Lower lobe of right lung (tissue), 2 donors: ENCODE results near the gene ARSG. TPM values are rescaled to one million over a fixed set of nuclear protein-coding genes. Genes with fewer than 3 reads are reported as not detected.

Experiments used
- ATAC-seq, 2 donors: fragments of 200-7000 bp; cut with Tn5 transposase; one replicate each; pipeline ENCODE4 v1.9.1; 2020 to 2022; ENCODE audit warnings: mild to moderate bottlenecking in 2 of 2, moderate library complexity in 2 of 2
- DNase-seq: peaks from one replicate; pipeline ENCODE4 v3.0.0-alpha.2; 2020
- H3K27ac ChIP-seq: fragments of 200-600 bp; one replicate; pipeline ENCODE4 v1.8.0; 2022
- H3K27me3 ChIP-seq: fragments of 200-600 bp; one replicate; pipeline ENCODE4 v1.8.0; 2022; ENCODE audit warnings: low read depth
- H3K36me3 ChIP-seq: fragments of 200-600 bp; one replicate; pipeline ENCODE4 v1.8.0; 2022; ENCODE audit warnings: mild to moderate bottlenecking
- H3K4me1 ChIP-seq: fragments of 200-600 bp; one replicate; pipeline ENCODE4 v1.8.0; 2022
- H3K4me3 ChIP-seq: fragments of 200-600 bp; one replicate; pipeline ENCODE4 v1.8.0; 2022; ENCODE audit warnings: mild to moderate bottlenecking
- H3K9me3 ChIP-seq: fragments of 200-600 bp; one replicate; pipeline ENCODE4 v1.8.0; 2022
- intact Hi-C: fragments of 100-400 bp; cut with DNase I; formaldehyde crosslinking; loops from one replicate; pipeline ENCODE4 v1.11.0; 2022
- long read RNA-seq: library from polyadenylated mRNA; unstranded; transcript quantifications from one replicate; pipeline ENCODE4 v2.0.0, GENCODE V29; 2021
- total RNA-seq: library from RNA; stranded (reverse); fragmentation: NEBNext Ultra II Directional; extraction: Animal tissue kit (Norgen Biotek cat#: 25700); gene quantifications from one replicate; pipeline ENCODE4 v1.2.1, GENCODE V29; 2021
- TF ChIP-seq, protein P1 (sequence below): fragments of 200-600 bp; IDR thresholded peaks from one replicate; pipeline ENCODE4 v1.8.0; 2022; ENCODE audit warnings: antibody characterized with exemption, mild to moderate bottlenecking
- donor health status: DM: no; HTN: yes; CAD: no; lungs with severe emphysema.

The ARSG gene
- 4.2 TPM for total RNA-seq
- long read RNA-seq, full-length matches to known transcripts, result 1 of 39 reads
- long read RNA-seq, partial matches to known transcripts, result 26 of 39 reads
- long read RNA-seq, other reads (novel, unspliced or antisense), result 12 of 39 reads

DNA sequence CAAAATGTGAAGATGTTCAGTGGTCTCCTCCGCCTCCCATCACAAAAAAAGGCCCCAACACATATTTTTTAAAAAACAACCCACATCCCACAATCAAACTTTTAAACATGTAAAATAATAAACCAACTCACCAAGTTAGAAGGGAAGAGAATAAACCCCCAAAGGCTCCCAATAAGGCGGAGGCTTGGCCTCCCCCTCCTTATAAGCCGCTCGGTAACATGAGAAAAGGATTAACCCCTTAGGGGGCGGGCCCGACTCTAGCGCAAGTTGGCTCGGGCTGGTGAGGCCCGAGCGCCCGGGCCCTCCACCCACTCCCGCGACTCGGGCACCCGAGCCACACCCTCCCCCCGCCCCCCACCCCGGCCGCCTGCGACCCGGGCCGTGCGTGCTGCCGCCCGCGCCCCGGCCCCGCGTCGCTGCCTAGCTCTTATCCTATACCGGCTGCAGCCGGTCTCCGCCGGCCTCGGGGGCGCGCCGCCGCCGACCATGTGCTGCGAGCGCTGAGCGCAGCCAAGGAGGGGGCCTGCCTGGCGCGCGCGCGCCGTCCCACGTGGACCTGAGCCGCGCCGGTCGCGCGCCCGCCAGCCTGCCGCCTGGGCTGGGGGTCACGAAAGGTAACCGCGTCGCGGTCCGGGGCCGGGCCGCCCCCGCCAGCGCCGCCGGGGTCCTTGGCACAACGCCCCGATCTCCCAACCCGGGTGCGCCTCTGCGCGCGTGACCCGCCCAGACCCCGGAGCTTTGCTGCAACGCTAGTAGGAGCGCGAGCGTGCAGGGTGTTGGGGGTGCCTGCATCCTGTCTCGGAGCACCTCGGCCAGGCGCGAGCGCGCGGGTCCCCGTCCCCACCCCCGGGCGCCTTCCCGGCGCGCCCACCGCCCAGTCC is at the start of gene ARSG, which contains the start of gene SLC16A6:
Gene ARSG, plus strand, starts transcription at position 541 of the 881 bp plus-strand sequence. CDS start 15,999 bp downstream, outside the sequence.
Gene SLC16A6, minus strand, starts transcription at position 173 of the 881 bp plus-strand sequence. CDS start 12,807 bp downstream, outside the sequence.
- TF ChIP-seq, protein P1, sequence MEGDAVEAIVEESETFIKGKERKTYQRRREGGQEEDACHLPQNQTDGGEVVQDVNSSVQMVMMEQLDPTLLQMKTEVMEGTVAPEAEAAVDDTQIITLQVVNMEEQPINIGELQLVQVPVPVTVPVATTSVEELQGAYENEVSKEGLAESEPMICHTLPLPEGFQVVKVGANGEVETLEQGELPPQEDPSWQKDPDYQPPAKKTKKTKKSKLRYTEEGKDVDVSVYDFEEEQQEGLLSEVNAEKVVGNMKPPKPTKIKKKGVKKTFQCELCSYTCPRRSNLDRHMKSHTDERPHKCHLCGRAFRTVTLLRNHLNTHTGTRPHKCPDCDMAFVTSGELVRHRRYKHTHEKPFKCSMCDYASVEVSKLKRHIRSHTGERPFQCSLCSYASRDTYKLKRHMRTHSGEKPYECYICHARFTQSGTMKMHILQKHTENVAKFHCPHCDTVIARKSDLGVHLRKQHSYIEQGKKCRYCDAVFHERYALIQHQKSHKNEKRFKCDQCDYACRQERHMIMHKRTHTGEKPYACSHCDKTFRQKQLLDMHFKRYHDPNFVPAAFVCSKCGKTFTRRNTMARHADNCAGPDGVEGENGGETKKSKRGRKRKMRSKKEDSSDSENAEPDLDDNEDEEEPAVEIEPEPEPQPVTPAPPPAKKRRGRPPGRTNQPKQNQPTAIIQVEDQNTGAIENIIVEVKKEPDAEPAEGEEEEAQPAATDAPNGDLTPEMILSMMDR, result no peak
- H3K4me3 ChIP-seq, result peak within 1 kb of the TSS; percentile 63
- intact Hi-C loops, result no loop called here
- H3K9me3 ChIP-seq, result no peaks in the 10 kb centered on the region
- ATAC-seq, result peak; percentile 80 to 84
- peak; percentile 88 for DNase-seq
- H3K36me3 ChIP-seq, result no peaks in the 10 kb centered on the region
- H3K4me1 ChIP-seq, result peaks cover 23% of the 10 kb centered on the region
- peaks cover 48% of the 10 kb centered on the region for H3K27me3 ChIP-seq
- H3K27ac ChIP-seq, result peak within 1 kb of the TSS; percentile 92

DNA sequence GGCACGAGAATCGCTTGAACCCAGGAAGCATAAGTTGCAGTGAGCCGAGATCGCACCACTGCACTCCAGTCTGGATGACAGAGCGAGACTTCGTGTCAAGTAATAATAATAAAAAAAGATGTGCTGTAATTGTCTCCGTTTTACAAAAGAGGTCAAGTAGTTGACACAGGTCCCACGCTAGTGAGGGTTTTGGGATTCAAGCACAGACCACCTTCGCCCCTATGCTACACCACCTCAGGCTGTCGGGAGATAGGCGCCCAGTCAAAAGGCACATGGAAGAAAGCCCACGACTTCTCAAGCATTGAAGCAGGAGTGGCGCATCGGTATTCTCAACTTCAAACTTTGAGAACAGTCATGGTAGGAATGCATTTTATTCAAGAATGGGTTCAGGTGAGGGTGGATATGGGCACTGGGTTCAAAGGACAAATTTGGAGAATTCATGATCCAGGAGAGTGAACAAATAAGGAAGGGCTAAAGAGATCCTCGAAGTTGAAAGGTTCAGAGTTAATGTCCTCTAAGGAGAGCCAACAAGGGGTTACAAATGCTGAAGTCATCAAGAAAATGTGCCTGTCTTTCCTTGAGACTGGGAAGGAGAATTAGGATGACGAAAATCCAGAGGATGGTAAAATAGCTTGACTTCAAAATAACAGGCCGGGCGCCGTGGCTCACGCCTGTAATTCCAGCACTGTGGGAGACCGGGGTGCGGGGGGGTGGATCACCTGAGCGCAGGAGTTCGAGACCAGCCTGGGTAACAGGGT is 44.8 kb upstream of the ARSG start:
- Histone ChIP-seq H3K4me1 (peaks cover 21% of the 10 kb centered on the region), H3K36me3 (peaks cover 9% of the 10 kb centered on the region), H3K4me3 (no peak overlapping the region), H3K27me3 (no peaks in the 10 kb centered on the region), H3K27ac (peak overlapping the region; percentile 99), H3K9me3 (no peaks in the 10 kb centered on the region)
- no peak for DNase-seq
- intact Hi-C loops, result no loop called here
- TF ChIP-seq, protein P1, result no peak
- no peak for ATAC-seq

DNA sequence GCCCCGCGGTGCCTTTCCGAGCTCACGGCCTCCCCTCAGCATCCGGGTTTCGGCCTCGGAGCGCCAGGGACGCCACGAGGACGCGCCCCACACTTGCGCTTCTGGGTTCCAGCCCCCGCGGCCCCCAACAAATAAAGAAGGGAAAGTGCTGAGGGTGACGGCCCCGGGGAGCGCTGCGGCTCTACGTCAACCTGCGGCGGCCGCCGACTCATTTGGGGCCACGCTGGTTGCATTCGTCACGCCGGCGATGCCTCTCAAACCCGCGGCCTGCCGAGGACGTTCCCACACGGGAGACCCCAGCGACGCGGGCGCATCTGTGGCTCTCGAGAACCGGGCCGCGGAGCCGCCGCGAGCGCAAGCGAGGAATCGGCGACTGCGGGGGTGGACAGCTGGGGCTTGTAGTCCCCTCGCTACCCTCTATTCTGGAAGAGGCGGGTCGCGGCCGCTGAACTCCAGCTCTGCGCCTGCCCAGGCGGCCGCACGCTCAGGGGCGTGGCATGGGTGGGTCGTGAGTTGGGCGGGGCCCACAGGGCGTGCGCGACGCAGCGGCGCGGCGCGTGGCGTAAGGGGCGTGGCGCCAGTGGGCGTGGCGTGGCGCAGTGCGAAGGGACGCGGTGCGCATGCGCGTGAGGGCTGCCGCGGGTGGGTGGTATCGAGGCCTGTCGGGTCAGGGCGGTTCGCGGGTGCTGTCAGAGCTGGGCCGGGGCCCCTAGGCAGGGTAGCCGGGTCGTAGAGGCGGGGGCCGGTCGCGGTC is 43.7 kb upstream of the ARSG start, which contains the start of gene AMZ2:
Gene AMZ2, plus strand, starts transcription at position 599 of the 754 bp plus-strand sequence. CDS start 2,145 bp downstream, outside the sequence.
- intact Hi-C loops, result no loop called here
- DNase-seq (peak; percentile 96), ATAC-seq (peak; percentile 99 to 100)
- Histone ChIP-seq H3K36me3 (peaks cover 20% of the 10 kb centered on the region), H3K4me3 (peak within 1 kb of the TSS; percentile 91), H3K9me3 (no peaks in the 10 kb centered on the region), H3K27ac (peak within 1 kb of the TSS; percentile 99), H3K27me3 (no peaks in the 10 kb centered on the region), H3K4me1 (peaks cover 21% of the 10 kb centered on the region)
- TF ChIP-seq, protein P1, result no peak

DNA sequence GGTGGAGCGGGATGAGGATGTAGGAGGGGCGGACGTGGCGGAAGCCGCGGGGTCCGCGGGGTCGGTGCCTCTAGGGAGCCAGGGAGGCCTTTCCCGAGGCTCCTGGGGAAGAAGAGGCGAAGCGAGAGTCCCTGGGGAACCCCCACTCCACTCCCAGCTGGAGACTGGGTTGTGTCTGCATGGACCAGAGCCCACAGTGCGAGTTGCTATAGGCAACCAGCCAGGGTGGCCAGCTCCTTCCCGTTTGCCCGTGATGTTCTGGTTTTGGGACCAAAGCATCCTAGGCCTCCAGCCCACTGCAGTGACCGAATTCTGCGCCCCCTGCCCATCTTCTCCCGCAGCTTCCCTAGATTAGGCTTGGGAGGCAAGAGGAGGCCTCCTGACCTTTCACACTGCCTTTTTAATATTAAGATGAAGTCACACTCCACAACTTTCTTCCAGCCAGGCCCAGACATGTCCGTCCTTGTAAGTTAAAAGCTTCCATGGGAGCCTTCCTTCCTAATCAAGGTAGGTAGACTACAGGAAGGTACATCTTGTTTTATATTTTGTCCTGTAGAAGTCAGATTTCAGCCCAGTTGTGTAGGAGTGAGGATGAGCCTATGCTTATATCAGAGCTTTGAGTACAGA is 43.0 kb upstream of the ARSG start:
- peak overlapping the region; percentile 99 for H3K27ac ChIP-seq
- peaks cover 20% of the 10 kb centered on the region for H3K36me3 ChIP-seq
- no peaks in the 10 kb centered on the region for H3K9me3 ChIP-seq
- intact Hi-C loops, result no loop called here
- ATAC-seq (peak; percentile 73 to 74), DNase-seq (no peak)
- peak overlapping the region; percentile 91 for H3K4me3 ChIP-seq
- peaks cover 21% of the 10 kb centered on the region for H3K4me1 ChIP-seq
- TF ChIP-seq, protein P1, result no peak
- H3K27me3 ChIP-seq, result no peaks in the 10 kb centered on the region
